AG04450 (cell line): ENCODE results near the gene ZNF786. TPM values are rescaled to one million over a fixed set of nuclear protein-coding genes. Genes with fewer than 3 reads are reported as not detected.
"Not testable (repeated sequence)": the region's sequence is repeated elsewhere in the genome, so short reads cannot be mapped to it uniquely, and the experiment has no call there.

ENCODE experiments used
- CTCF ChIA-PET: fragments of 300-600, 350-600 bp; formaldehyde crosslinking; extraction: SDS; loops from one replicate; lab custom pipeline; 2022; ENCODE audit warnings: antibody characterized with exemption, inconsistent platforms; lab: Charles Lee
- POLR2A ChIA-PET: fragments of 350-600 bp; formaldehyde crosslinking; extraction: SDS; loops from one replicate; lab custom pipeline; 2021; ENCODE audit warnings: antibody characterized with exemption, inconsistent platforms; lab: Yijun Ruan, JAX
- DNase-seq: peaks from one replicate; pipeline ENCODE4 v3.0.0-alpha.2; 2011; ENCODE audit warnings: low read depth, low spot score
- H3K27ac ChIP-seq: one replicate; pipeline ENCODE4 v1.5.1; 2012; ENCODE audit warnings: low read depth, low read length, control low read depth
- H3K27me3 ChIP-seq: one replicate; pipeline ENCODE4 v1.6.0; 2012; ENCODE audit warnings: low read length; ENCODE audit not compliant: control insufficient read depth, insufficient read depth
- H3K4me3 ChIP-seq: 2 replicates; pipeline ENCODE4 v1.5.1; 2011; ENCODE audit warnings: mild to moderate bottlenecking, low read depth, low read length, control low read depth
- H3K9me3 ChIP-seq: 2 replicates; pipeline ENCODE4 v1.5.1; 2012; ENCODE audit warnings: low read length; ENCODE audit not compliant: control insufficient read depth, insufficient read depth
- CTCF ChIP-seq: IDR thresholded peaks from 2 replicates; pipeline ENCODE4 v1.5.1; 2011; ENCODE audit warnings: low read depth, low read length, control low read depth, inconsistent platforms
- polyA plus RNA-seq: library from polyadenylated mRNA; depleted of rRNA; stranded (reverse); fragments of >200 nt; gene quantifications from 2 replicates; pipeline ENCODE4 v1.2.3, GENCODE V29; 2011

The ZNF786 gene
- polyA plus RNA-seq, 1 experiment = 2.2 TPM

- H3K27ac ChIP-seq = no peak overlapping the region
- H3K4me3 ChIP-seq = no peak overlapping the region
- CTCF ChIA-PET = no interaction called here
- POLR2A ChIA-PET = no interaction called here
- no peak for TF ChIP-seq CTCF
- peaks cover 5% of the 10 kb centered on the region; the same call in 1 of the 2 replicates for H3K9me3 ChIP-seq
- no peaks in the 10 kb centered on the region for H3K27me3 ChIP-seq
- no peak for DNase-seq
These were observed 20.0 kb downstream of the ZNF786 start for GRCh38 chr7:149070372-149071125.

GRCh38 chr7:149067869-149068268, 22.6 kb downstream of the ZNF786 start:
- no peak for TF ChIP-seq CTCF
- H3K9me3 ChIP-seq = peaks cover 8% of the 10 kb centered on the region; the same call in 1 of the 2 replicates
- no peak for DNase-seq
- ChIA-PET CTCF (interaction anchor here (0.7 kb wide), 2 partner anchors 15 to 80 kb away, joined by 3 to 7 read pairs; no protein-coding TSS in a partner anchor), POLR2A (no interaction called here)
- no peaks in the 10 kb centered on the region for H3K27me3 ChIP-seq
- H3K27ac ChIP-seq = no peak overlapping the region
- no peak overlapping the region for H3K4me3 ChIP-seq

GRCh38 chr7:149063476-149063875, 27.0 kb downstream of the ZNF786 start:
- DNase-seq = no peak
- H3K27ac ChIP-seq = no peak overlapping the region
- H3K27me3 ChIP-seq = no peaks in the 10 kb centered on the region
- no peak for TF ChIP-seq CTCF
- ChIA-PET POLR2A (no interaction called here), CTCF (no interaction called here)
- no peak overlapping the region for H3K4me3 ChIP-seq
- peaks cover 2% of the 10 kb centered on the region; the same call in 1 of the 2 replicates for H3K9me3 ChIP-seq

- not testable (repeated sequence) for H3K27me3 ChIP-seq, H3K27ac ChIP-seq, H3K4me3 ChIP-seq, DNase-seq, H3K9me3 ChIP-seq
- ChIA-PET POLR2A (interaction anchor here (0.6 kb wide), 1 partner anchor 33 kb away, joined by 3 read pairs; no protein-coding TSS in a partner anchor), CTCF (interaction anchor here (0.7 kb wide), 1 partner anchor 55 kb away, joined by 3 read pairs; no protein-coding TSS in a partner anchor)
These were observed 28.2 kb downstream of the ZNF786 start for GRCh38 chr7:149062217-149062899.

GRCh38 chr7:149060156-149060555, 30.4 kb downstream of the ZNF786 start:
- CTCF ChIA-PET = interaction anchor here (0.7 to 1.3 kb wide), 4 partner anchors 29 to 66 kb away, joined by 3 to 7 read pairs (median 4); no protein-coding TSS in a partner anchor
- no peaks in the 10 kb centered on the region for H3K9me3 ChIP-seq
- no peaks in the 10 kb centered on the region for H3K27me3 ChIP-seq
- TF ChIP-seq CTCF = no peak
- POLR2A ChIA-PET = interaction anchor here (0.7 kb wide), 1 partner anchor 65 kb away, joined by 12 read pairs; no protein-coding TSS in a partner anchor
- no peak overlapping the region for H3K27ac ChIP-seq
- no peak overlapping the region for H3K4me3 ChIP-seq
- DNase-seq = no peak
